Muscle layer of colon (tissue), 2 donors: ENCODE measurements around the gene RRAS.

Experiments
- H3K27ac ChIP-seq: one replicate; pipeline ENCODE4 v1.7.0; 2013; ENCODE audit warnings: low read depth, mild to moderate bottlenecking, low read length, moderate library complexity
- H3K27me3 ChIP-seq, 2 donors: one replicate each; pipeline ENCODE4 v1.7.0; 2013; ENCODE audit warnings: low read length in 2 of 2, mild to moderate bottlenecking in 2 of 2; ENCODE audit not compliant: insufficient read depth in 2 of 2, control insufficient read depth in 1 of 2
- H3K36me3 ChIP-seq: one replicate; pipeline ENCODE4 v1.7.0; 2013; ENCODE audit warnings: mild to moderate bottlenecking, low read length; ENCODE audit not compliant: insufficient read depth
- H3K4me1 ChIP-seq: one replicate; pipeline ENCODE4 v1.7.0; 2013; ENCODE audit warnings: mild to moderate bottlenecking, low read length; ENCODE audit not compliant: insufficient read depth
- H3K4me3 ChIP-seq, 2 donors: one replicate each; pipeline ENCODE4 v1.7.0; 2013; ENCODE audit warnings: low read length in 2 of 2, low read depth in 1 of 2, mild to moderate bottlenecking in 1 of 2, moderate library complexity in 1 of 2
- H3K9ac ChIP-seq: one replicate; pipeline ENCODE4 v1.7.0; 2013; ENCODE audit warnings: low read length
- H3K9me3 ChIP-seq: one replicate; pipeline ENCODE4 v1.7.0; 2013; ENCODE audit warnings: mild to moderate bottlenecking, low read length
- donor health status: abdominal sarcoma.
- donor health status: Adenocarcinoma of cecum.

The RRAS gene

DNA sequence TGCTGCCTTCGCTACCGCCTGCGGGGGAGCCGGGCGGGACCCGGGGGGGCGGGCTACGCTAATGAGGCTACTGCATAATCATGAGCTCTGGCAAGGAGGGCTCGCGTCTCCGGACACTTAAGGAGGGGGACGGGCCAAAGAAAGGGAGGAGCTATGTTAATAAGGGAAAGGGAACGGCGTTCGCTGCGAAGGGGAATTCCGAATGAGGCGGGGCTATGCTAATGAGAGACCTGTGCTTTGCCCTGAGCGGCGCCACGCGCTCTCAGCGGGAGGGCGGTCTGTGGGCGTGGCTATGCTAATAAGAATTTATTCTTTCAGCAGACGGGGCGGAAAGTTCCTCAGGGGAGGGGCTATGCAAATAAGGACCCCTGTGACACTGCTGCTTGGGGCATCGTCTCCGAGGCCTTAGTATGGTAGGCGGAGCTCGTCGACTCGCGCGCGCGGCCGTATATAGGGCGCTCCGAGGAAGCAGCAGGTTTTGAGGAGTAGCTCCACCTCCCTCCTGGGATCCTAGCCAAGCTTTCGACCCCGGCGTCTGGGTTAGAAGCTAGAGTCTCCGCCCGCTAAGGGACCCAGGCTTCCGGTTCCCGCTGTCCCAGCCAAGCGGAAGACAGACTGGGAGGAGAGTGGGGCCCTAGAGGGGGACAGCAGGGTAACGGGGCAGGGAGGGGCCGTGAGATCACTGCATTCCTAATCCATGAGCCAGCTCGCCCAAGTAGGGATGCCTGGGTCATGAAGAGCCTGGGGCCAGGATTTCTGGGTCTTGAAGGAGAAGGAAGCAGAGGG is at the start of gene RRAS:
TSS of gene RRAS (minus strand) at position 31 of the 786 bp plus-strand sequence. CDS start 45 bp downstream, outside the sequence.
- H3K9ac ChIP-seq = peak within 1 kb of the TSS; percentile 100
- H3K9me3 ChIP-seq = no peaks in the 10 kb centered on the region
- no peaks in the 10 kb centered on the region for H3K27me3 ChIP-seq
- peaks cover 15% of the 10 kb centered on the region for H3K36me3 ChIP-seq
- peaks cover 44% of the 10 kb centered on the region for H3K4me1 ChIP-seq
- peak within 1 kb of the TSS; percentile 65 to 82 for H3K4me3 ChIP-seq
- peak within 1 kb of the TSS; percentile 100 for H3K27ac ChIP-seq

DNA sequence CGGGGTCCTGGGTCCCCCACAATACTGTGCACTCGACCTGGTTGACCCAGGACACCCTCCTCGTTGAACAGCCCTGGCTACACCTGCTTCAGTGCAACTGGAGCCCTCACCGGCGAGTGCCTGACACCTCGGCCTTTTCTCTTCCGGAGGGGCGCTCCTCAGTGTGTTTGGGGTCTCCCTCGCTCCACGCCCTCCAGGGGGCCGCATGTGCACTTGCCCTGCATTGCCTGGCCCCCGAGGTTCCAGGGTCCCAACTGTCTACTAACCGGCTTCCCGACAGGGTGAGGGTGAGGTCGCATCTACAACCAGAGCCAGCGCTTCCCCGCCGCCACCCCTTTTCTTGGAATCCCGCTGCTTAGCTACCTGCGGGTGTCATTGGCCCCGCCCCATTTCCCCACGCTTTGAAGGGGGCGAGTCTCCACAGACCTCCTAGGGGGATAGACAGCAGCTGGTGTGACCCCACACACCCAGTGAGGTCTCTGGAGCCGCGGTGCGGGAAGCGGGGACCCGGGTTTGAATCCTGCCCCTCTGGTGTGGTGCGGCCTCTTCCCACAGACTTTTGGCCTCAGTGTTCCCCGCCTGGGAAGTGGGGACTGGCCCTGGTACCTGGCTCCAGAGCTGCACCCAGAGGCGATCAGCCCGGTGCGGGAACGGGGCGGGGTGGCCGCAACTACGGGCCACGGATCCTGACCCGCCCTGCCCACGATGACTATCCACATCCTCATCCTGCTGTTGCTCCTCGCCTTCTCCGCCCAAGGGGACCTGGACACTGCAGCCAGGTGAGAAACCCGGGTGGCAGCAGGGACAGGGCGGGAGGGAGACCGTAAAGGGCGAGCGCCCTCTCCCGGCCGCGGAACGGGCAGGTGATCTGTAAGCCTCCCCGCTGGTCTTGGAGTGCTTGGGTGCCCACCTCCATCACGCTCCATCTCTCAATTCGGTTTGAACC is 49.5 kb upstream of the RRAS start, which contains the start of gene ADM5:
TSS of gene ADM5 (plus strand) at position 462 of the 946 bp plus-strand sequence. CDS start at position 706, 244 bp downstream.
- H3K9me3 ChIP-seq = no peaks in the 10 kb centered on the region
- peaks cover 26% of the 10 kb centered on the region for H3K36me3 ChIP-seq
- H3K9ac ChIP-seq = no peak within 1 kb of the TSS
- no peak within 1 kb of the TSS for H3K27ac ChIP-seq
- H3K4me1 ChIP-seq = peaks cover 20% of the 10 kb centered on the region
- H3K4me3 ChIP-seq = peak within 1 kb of the TSS; percentile 27 to 68
- H3K27me3 ChIP-seq = peaks cover 24 to 42% of the 10 kb centered on the region in 2 donors

DNA sequence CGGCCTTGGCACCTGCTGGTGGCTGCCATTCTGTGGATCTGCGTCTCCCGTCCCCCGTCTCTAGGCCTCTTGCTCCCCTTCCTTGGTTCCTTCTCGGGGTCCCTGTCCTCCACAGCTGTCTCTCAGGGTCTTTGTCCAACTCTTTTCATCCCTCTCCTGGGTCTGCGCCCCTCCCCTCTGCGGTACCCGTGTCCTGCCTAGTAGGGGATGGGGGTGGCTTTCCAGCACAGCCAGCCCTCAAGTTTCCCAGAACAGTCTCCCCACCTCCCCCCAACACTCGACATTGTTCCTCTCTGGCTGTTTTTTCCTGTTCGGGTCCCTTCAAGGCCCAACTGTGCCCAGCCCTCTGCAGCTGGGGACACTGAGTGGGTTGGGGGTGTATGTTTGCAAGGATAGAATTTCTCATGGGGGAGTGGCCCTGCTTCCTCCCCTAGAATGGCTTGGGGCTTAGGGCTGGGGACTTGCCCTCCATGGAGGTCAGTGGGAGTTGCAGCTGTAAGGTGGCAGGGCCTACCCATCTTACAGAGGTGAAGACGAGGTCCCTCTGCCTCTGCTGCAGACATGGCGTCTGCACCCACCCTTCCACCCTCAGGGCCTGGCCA is 48.7 kb upstream of the RRAS start:
- Histone ChIP-seq H3K4me1 (peaks cover 20% of the 10 kb centered on the region), H3K9ac (no peak overlapping the region), H3K27ac (no peak overlapping the region), H3K9me3 (no peaks in the 10 kb centered on the region), H3K36me3 (peaks cover 34% of the 10 kb centered on the region), H3K4me3 (no peak overlapping the region), H3K27me3 (peaks cover 24 to 42% of the 10 kb centered on the region in 2 donors)

DNA sequence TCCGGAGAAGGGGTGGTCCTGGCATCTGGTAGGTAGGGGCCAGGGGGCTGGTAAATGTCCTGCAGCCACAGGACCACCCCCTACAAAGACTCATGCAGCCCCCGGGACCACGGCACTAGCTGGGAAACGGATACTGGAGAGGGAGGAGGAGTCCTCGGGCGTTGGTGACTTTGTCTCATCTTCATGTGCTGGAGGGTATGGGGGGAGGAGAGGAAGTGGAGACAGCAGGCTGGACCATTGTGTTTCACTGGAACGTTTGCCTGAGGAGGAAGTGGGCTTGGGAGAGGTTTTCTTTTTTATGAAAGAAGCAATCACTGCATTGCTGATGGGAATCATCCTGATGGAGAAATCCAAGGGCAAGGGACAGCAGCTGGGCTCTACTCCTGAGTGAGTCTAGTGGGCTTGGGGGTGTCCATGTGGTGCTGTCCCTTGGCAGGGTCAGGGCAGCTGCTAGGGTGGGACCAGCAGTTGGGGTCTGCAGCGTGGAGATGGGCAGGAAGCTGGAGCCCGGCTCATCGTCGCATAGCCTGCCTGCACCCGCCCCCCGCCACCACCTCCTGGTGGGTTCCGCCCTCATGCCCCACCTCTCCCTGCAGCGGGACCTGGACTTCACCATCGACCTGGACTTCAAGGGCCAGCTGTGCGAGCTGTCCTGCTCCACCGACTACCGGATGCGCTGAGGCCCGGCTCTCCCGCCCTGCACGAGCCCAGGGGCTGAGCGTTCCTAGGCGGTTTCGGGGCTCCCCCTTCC is 47.8 kb upstream of the RRAS start:
- Histone ChIP-seq H3K9ac (no peak overlapping the region), H3K27me3 (peaks cover 24 to 42% of the 10 kb centered on the region in 2 donors), H3K4me3 (no peak overlapping the region), H3K9me3 (no peaks in the 10 kb centered on the region), H3K27ac (no peak overlapping the region), H3K4me1 (peaks cover 20% of the 10 kb centered on the region), H3K36me3 (peaks cover 40% of the 10 kb centered on the region)

DNA sequence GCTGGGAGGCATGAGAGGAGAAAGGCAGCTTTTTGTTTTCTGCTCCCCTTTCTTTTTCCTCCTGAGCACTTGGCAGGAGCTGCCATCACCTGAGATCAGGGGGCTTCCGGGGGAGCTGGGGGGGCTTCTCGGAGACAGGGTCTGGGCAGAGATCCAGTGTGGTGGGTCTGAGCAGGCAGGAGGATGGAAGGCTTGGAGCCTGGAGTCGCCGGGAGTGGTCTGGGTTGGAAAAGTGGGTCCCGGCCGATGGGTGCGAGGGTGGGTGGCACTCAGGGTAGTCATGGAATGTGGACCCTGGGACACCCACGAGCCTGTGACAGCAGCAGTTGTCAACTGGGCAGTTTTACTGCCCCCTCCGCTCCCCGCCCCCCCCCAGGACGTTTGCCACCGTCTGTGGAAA is 47.2 kb upstream of the RRAS start:
- Histone ChIP-seq H3K4me1 (peaks cover 20% of the 10 kb centered on the region), H3K36me3 (peaks cover 46% of the 10 kb centered on the region), H3K9ac (no peak overlapping the region), H3K27ac (no peak overlapping the region), H3K9me3 (no peaks in the 10 kb centered on the region), H3K27me3 (peaks cover 22 to 40% of the 10 kb centered on the region in 2 donors), H3K4me3 (no peak overlapping the region)

DNA sequence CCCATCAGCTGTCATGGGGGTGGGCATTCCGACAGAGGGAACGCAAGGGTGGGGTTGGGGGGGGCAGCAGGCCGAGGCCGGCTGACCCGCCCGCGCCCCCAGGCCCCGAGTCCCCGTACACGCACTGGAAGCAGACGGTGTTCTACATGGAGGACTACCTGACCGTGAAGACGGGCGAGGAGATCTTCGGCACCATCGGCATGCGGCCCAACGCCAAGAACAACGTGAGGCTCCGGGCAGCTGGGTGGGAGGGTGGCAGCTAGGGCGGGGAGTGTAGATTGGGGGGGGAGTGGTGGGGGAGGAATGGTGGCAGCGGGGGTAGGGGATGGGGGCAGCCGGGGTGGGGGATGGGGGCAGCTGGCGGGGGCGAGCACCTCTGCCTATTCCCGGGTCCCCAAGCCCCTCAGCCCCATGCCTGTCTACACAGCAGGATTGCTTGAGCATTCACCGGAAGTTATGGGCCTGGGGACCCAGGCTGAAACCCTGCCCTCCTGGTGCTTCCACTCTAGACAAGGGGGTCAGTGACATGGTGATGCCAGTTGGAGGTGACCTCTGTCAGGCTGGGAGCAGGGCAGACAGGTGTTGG is 46.7 kb upstream of the RRAS start:
- Histone ChIP-seq H3K27me3 (peaks cover 17 to 35% of the 10 kb centered on the region in 2 donors), H3K9ac (no peak overlapping the region), H3K36me3 (peaks cover 49% of the 10 kb centered on the region), H3K9me3 (no peaks in the 10 kb centered on the region), H3K4me3 (no peak overlapping the region), H3K4me1 (peaks cover 18% of the 10 kb centered on the region), H3K27ac (no peak overlapping the region)

DNA sequence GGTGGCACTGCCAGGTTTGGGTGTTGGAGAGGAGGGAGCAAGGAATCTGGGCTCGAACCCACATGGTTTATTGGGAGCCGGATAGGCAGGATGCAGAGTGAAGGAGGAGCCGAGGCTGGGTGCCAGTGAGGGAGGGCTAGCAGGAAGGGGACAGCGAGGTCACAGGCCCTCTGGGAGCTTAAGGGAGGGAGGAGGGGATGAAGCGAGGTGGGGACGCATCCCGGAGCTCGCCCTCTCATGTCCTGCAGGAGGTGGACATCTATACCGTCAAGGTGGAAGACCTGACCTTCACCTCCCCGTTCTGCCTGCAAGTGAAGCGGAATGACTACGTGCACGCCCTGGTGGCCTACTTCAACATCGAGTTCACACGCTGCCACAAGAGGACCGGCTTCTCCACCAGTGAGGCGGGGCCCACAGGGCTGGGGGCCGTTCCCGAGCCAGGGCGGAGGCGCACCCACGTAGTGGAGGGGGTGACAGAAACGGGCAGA is 45.9 kb upstream of the RRAS start:
- H3K4me1 ChIP-seq = peaks cover 15% of the 10 kb centered on the region

DNA sequence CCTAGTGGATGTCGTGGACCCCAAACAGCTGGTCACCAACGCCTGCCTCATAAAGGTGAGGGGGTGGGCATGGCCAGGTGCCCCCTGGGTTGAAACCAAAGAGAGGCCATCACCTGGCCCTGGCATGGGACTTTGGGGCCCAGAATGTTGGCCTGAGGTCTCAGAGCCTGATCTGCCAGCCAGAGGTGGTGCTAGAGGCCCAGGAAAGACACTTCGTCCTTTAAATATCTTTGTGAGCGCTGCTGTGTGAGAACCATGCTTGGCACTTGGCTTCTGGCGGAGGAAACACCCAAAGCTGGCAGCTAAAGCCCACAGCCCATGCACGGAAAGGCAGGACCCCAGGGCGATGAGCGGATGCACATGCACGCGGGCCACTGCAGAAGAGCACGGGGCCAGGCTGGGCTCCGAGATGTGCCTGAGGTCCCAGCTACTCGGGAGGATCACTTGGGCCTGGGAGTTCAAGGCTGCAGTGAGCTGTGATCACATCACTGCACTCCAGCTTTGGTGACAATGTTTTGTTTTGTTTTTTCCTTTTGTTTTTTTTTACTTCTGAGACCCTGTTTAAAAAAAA is 45.1 kb upstream of the RRAS start:
- no peak overlapping the region for H3K27ac ChIP-seq
- H3K27me3 ChIP-seq = peaks cover 3 to 20% of the 10 kb centered on the region in 2 donors
- peaks cover 53% of the 10 kb centered on the region for H3K36me3 ChIP-seq

More for the DNA sequence above, 45.9 kb upstream of the RRAS start:
- Histone ChIP-seq H3K27me3 (peaks cover 11 to 28% of the 10 kb centered on the region in 2 donors), H3K36me3 (peaks cover 53% of the 10 kb centered on the region), H3K9ac (no peak overlapping the region), H3K9me3 (no peaks in the 10 kb centered on the region), H3K4me3 (no peak overlapping the region), H3K27ac (no peak overlapping the region)

DNA sequence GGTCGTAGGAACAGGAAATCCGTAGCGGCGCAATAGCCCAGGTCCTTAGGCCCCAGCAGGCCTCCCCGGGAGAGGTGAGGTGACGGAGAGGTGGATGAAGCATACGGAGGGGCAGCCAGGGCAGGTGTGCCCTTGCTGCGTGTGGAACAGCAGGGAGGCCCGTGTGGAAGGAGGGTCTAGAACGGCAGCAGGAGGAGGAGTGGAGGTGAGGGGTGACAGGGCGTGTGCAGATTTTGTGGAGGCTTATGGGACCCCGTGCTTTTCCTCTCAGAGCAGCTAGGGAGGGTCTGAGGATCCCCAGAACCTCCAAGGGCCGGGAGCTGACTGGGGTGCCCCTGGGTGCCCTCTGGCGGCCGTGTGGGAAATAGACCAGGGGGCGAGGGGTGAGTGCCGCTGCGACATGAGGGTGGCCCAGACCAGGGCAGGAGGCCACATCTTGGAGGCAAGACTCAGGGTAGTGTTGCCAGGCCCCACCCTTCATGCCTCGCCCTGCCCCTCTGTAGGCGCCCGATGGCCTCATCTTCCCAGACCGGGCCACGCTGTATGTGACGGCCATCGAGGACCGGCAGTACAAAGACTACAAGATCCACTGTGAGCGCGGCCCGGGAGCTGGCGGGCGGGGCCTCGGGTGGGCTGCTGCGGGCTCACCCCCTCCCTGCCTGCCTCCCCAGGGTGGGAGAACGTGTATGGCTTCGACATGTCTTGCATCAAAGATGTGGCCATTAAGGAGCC is 44.5 kb upstream of the RRAS start:
- Histone ChIP-seq H3K36me3 (peaks cover 53% of the 10 kb centered on the region), H3K9me3 (no peaks in the 10 kb centered on the region), H3K4me1 (peaks cover 18% of the 10 kb centered on the region), H3K27ac (no peak overlapping the region), H3K27me3 (peaks cover 0 to 13% of the 10 kb centered on the region in 2 donors), H3K9ac (no peak overlapping the region), H3K4me3 (no peak overlapping the region)

More for the DNA sequence above, 45.1 kb upstream of the RRAS start:
- H3K4me1 ChIP-seq = peaks cover 15% of the 10 kb centered on the region
- H3K9me3 ChIP-seq = no peaks in the 10 kb centered on the region
- H3K9ac ChIP-seq = no peak overlapping the region
- H3K4me3 ChIP-seq = no peak overlapping the region
